GM18526 (cell line): ENCODE results near the gene NHP2.

Experiments
- POLR2A ChIP-seq: IDR thresholded peaks from 3 replicates; pipeline ENCODE4 v1.6.1; 2011; ENCODE audit not compliant: insufficient read length; ENCODE audit errors: extremely low read depth

NHP2 gene

GRCh38 chr5:178123094-178123965, 30.4 kb downstream of the NHP2 start:
- no peak for TF ChIP-seq POLR2A

GRCh38 chr5:178122346-178122745, 31.3 kb downstream of the NHP2 start:
- no peak for TF ChIP-seq POLR2A

GRCh38 chr5:178121391-178122276, 32.1 kb downstream of the NHP2 start:
- TF ChIP-seq POLR2A: no peak

- peak; percentile 34 for TF ChIP-seq POLR2A
Measured at GRCh38 chr5:178120607-178121357, 32.9 kb downstream of the NHP2 start.

- no peak for TF ChIP-seq POLR2A
Measured at GRCh38 chr5:178119915-178120606, 33.6 kb downstream of the NHP2 start.

- no peak for TF ChIP-seq POLR2A
Measured at GRCh38 chr5:178117923-178118701, 35.6 kb downstream of the NHP2 start.

GRCh38 chr5:178116143-178116885, 37.4 kb downstream of the NHP2 start:
- TF ChIP-seq POLR2A: peak; percentile 61

- TF ChIP-seq POLR2A: no peak
Measured at GRCh38 chr5:178115814-178116142, 37.9 kb downstream of the NHP2 start.

- no peak for TF ChIP-seq POLR2A
Measured at GRCh38 chr5:178115136-178115813, 38.4 kb downstream of the NHP2 start.

GRCh38 chr5:178114325-178115135, 39.2 kb downstream of the NHP2 start:
- TF ChIP-seq POLR2A: no peak

- no peak for TF ChIP-seq POLR2A
Measured at GRCh38 chr5:178113841-178114324, 39.8 kb downstream of the NHP2 start.
